ENCODE data around the gene PRKAG2. TPM values are rescaled to one million over a fixed set of nuclear protein-coding genes. Genes with fewer than 3 reads are reported as not detected.

Gene PRKAG2
- total RNA-seq, 1 donor from 2014 or later = 13.5 TPM

DNA sequence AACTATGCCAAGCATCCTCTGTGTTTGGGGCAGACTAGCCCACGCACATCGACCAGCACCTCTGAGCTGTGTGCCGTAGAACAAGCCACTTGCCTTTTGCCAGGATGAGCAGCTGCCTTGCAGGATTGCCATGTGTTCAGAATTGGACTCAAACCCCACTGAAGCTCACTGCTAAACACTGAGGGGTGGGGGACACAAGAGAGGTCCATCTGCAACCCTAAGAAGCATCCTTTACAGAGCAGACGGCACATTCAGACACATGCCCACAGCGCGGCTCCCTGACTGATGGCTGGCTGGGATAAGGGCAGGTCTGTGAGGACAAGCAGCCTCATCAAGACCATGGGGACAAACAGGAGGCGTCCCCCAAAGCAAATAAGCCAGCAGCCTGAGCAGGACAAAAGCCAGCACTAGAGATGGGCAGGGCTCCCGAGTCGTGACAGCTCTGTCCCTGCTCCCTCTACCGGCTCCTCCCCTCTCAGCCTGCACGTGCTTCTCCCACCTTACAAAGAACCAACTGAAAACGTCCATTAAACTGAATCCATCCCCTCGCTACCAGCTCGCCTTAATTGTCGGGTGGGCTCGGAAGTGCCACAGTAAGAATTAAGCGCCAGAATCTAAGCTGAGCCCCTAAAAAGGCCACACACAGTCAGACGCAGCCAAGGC lies 114.2 kb downstream of the PRKAG2 start:
- TF ChIP-seq, protein P1, sequence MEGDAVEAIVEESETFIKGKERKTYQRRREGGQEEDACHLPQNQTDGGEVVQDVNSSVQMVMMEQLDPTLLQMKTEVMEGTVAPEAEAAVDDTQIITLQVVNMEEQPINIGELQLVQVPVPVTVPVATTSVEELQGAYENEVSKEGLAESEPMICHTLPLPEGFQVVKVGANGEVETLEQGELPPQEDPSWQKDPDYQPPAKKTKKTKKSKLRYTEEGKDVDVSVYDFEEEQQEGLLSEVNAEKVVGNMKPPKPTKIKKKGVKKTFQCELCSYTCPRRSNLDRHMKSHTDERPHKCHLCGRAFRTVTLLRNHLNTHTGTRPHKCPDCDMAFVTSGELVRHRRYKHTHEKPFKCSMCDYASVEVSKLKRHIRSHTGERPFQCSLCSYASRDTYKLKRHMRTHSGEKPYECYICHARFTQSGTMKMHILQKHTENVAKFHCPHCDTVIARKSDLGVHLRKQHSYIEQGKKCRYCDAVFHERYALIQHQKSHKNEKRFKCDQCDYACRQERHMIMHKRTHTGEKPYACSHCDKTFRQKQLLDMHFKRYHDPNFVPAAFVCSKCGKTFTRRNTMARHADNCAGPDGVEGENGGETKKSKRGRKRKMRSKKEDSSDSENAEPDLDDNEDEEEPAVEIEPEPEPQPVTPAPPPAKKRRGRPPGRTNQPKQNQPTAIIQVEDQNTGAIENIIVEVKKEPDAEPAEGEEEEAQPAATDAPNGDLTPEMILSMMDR (IDR thresholded peaks at IDR 0.05) = no peak
- Mint-ChIP-seq H3K4me3 (ENCODE audit: unreplicated experiment) (no peak overlapping the region), H3K27ac (ENCODE audit: unreplicated experiment) (no peak overlapping the region), H3K27me3 (ENCODE audit: unreplicated experiment) (peaks cover 22% of the 10 kb centered on the region), H3K4me1 (ENCODE audit: unreplicated experiment) (peaks cover 17% of the 10 kb centered on the region), H3K9me3 (ENCODE audit: unreplicated experiment) (no peaks in the 10 kb centered on the region), H3K36me3 (ENCODE audit: unreplicated experiment) (no peaks in the 10 kb centered on the region)
- no peak for DNase-seq (ENCODE audit: extremely low spot score, unreplicated experiment)

DNA sequence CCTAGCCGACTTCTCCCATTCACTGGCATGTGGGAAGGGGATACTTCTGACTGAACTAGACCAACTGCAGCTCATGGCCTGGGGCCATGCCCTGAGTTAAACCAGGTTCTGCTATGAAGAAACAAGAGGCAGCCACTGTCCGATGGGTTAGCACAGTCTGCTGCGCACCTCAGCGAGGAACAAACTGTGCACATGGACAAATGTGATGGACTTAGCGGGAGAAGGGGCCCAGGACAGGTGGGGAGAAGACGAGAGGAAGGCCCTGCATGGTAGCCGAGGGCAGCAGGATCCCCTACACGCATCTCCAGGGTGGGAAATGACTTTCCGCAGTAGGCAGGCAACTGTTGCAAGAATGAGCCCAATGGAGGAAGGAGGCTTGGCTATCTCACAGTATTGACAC lies 115.0 kb downstream of the PRKAG2 start:
- peaks cover 22% of the 10 kb centered on the region for H3K27me3 Mint-ChIP-seq (ENCODE audit: unreplicated experiment)

DNA sequence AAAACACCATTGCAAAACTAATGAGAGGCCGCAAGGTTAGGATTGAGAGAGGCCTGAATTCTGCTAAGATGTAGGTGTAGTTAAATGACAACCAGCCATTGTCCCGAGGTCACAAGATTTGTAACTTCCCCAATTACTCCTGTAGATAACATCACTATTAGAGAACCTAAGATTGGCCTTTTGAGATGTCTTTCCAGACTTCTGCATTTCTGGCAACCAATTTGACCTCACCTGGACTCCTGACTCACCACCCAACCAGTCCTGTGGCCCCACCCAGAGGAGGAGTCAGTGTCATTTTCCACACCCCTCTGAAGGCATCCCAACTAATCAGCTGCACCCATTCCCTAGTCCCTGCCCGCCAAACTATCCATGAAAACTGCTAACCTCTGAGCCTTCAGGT lies 115.7 kb downstream of the PRKAG2 start:
- H3K4me3 Mint-ChIP-seq (ENCODE audit: unreplicated experiment) = no peak overlapping the region
- H3K9me3 Mint-ChIP-seq (ENCODE audit: unreplicated experiment) = no peaks in the 10 kb centered on the region
- no peak overlapping the region for H3K27ac Mint-ChIP-seq (ENCODE audit: unreplicated experiment)
- H3K27me3 Mint-ChIP-seq (ENCODE audit: unreplicated experiment) = peaks cover 22% of the 10 kb centered on the region
- H3K36me3 Mint-ChIP-seq (ENCODE audit: unreplicated experiment) = no peaks in the 10 kb centered on the region
- H3K4me1 Mint-ChIP-seq (ENCODE audit: unreplicated experiment) = peaks cover 32% of the 10 kb centered on the region
- DNase-seq (ENCODE audit: extremely low spot score, unreplicated experiment) = no peak
- TF ChIP-seq, protein P1 (IDR thresholded peaks at IDR 0.05) = no peak

More for the DNA sequence above, 115.0 kb downstream of the PRKAG2 start:
- no peak for DNase-seq (ENCODE audit: extremely low spot score, unreplicated experiment)
- no peak overlapping the region for H3K4me3 Mint-ChIP-seq (ENCODE audit: unreplicated experiment)
- no peak overlapping the region for H3K27ac Mint-ChIP-seq (ENCODE audit: unreplicated experiment)
- no peaks in the 10 kb centered on the region for H3K36me3 Mint-ChIP-seq (ENCODE audit: unreplicated experiment)
- no peaks in the 10 kb centered on the region for H3K9me3 Mint-ChIP-seq (ENCODE audit: unreplicated experiment)
- H3K4me1 Mint-ChIP-seq (ENCODE audit: unreplicated experiment) = peaks cover 24% of the 10 kb centered on the region
- TF ChIP-seq, protein P1 (IDR thresholded peaks at IDR 0.05) = no peak

DNA sequence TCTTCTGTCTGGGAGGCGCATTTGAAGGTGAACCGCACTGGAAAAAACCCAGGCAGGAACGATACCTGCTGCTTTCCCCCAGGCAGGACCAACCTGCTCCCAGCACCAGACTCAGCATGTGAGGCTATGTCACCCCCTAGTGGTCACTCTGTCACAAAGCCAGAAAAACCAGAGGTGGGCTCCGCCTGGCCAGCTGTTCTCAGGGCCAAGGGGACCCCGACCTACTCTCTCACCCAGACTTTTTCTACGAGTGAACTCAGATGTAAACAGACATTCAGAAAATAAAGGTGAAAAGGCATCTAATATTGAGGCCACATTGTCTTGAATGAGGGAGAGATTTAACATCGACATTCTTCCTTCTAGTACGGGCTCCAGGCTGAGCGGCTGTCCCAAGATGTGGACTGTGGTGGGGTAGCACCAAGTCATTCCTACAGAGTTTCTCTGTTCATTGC lies 117.3 kb downstream of the PRKAG2 start:
- Mint-ChIP-seq H3K36me3 (ENCODE audit: unreplicated experiment) (no peaks in the 10 kb centered on the region), H3K9me3 (ENCODE audit: unreplicated experiment) (no peaks in the 10 kb centered on the region), H3K4me1 (ENCODE audit: unreplicated experiment) (peaks cover 48% of the 10 kb centered on the region), H3K27me3 (ENCODE audit: unreplicated experiment) (peaks cover 22% of the 10 kb centered on the region), H3K27ac (ENCODE audit: unreplicated experiment) (no peak overlapping the region), H3K4me3 (ENCODE audit: unreplicated experiment) (no peak overlapping the region)
- DNase-seq (ENCODE audit: extremely low spot score, unreplicated experiment) = no peak
- TF ChIP-seq, protein P1 (IDR thresholded peaks at IDR 0.05) = peak; percentile 94

DNA sequence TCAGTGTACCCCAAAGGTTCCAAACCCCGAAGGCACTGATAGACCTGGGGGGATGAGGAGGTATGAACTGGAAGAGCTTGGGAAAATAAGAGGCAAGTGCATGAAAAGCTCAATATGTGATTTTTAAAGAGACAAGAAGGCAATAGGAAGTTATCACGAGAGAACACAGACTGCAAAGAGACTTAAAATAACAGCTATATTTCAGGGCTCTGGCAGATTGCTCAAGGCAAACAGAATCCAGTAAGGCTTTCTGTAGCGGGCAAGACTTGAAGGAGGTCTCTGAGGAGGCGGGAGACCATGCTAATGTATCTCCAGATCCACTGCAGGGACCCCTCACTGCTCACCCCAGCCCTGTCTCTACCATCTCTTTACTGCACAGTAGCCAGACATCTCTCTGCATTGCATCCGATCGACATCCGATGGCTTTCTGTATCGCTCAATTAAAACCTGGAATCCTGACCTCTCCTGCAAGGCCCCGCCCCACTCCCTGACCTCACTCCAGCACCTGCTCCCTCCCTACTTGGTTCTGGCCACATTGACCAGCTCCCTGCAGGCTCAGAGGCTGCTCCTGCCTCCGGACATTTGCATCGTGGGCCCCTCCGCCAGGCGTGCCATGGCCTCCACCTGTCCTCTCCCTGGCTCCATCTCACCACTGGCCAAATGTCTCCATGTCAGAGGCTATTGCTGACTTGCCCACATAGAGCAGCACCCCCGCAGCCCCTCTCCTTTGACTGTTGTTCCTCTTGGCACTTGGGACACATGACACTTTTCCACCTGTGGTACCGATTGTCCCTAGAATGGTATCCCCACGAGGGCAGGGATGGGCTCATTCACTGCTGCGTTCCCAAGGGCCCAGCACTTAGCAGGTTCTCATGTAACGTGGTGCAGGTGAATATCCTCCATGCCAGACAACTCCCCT lies 118.0 kb downstream of the PRKAG2 start:
- peaks cover 54% of the 10 kb centered on the region for H3K4me1 Mint-ChIP-seq (ENCODE audit: unreplicated experiment)
- no peaks in the 10 kb centered on the region for H3K9me3 Mint-ChIP-seq (ENCODE audit: unreplicated experiment)
- TF ChIP-seq, protein P1 (IDR thresholded peaks at IDR 0.05) = no peak
- DNase-seq (ENCODE audit: extremely low spot score, unreplicated experiment) = no peak
- no peaks in the 10 kb centered on the region for H3K36me3 Mint-ChIP-seq (ENCODE audit: unreplicated experiment)
- peak overlapping the region; percentile 24 for H3K27ac Mint-ChIP-seq (ENCODE audit: unreplicated experiment)
- no peak overlapping the region for H3K4me3 Mint-ChIP-seq (ENCODE audit: unreplicated experiment)
- H3K27me3 Mint-ChIP-seq (ENCODE audit: unreplicated experiment) = peaks cover 19% of the 10 kb centered on the region
